Measurements from ENCODE around the gene PRRT1B. TPM values are rescaled to one million over a fixed set of nuclear protein-coding genes. Genes with fewer than 3 reads are reported as not detected.

The PRRT1B gene
- polyA plus RNA-seq, 2 of the 4 experiments (the other 2 are of a cell fraction), result 0.79 to 0.80 TPM

GRCh38 chr9:131575946-131576853 lies 30.9 kb downstream of the PRRT1B start:
- WGBS (ENCODE audit: missing lambda C conversion rate), result 92% methylated on average over 21 of the region's 23 CpGs
- ATAC-seq, result no peak
- no peak for FAIRE-seq
- ChIA-PET POLR2A (no interaction called here), CTCF (interaction anchor here (0.8 to 2.6 kb wide), 4 partner anchors 11 to 163 kb away, joined by 3 to 10 read pairs (median 3); no protein-coding TSS in a partner anchor)
- Histone ChIP-seq H3K4me3 (no peak overlapping the region), H3K27ac (no peak overlapping the region), H3K4me2 (no peak overlapping the region), H3K9me3 (no peaks in the 10 kb centered on the region), H3K4me1 (no peaks in the 10 kb centered on the region)
- TF ChIP-seq MAFK (IDR thresholded peaks at IDR 0.05; ENCODE audit: partially characterized antibody) (no peak), RARB (CRISPR knock-in tag; IDR thresholded peaks at IDR 0.05) (no peak), KDM5A (IDR thresholded peaks at IDR 0.05) (no peak), ELK1 (IDR thresholded peaks at IDR 0.05; ENCODE audit: low read depth, low read length) (no peak), KDM1A (IDR thresholded peaks at IDR 0.05; ENCODE audit: low read depth) (no peak), PHF8 (IDR thresholded peaks at IDR 0.05; ENCODE audit: borderline replicate concordance, low read depth) (no peak), EP300 (IDR thresholded peaks at IDR 0.05) (no peak), TP53 (CRISPR knock-in tag; IDR thresholded peaks at IDR 0.05) (no peak), PBX3 (IDR thresholded peaks at IDR 0.05) (no peak), RAD21 (conservative IDR thresholded peaks at IDR 0.05 in 1 of 2, IDR thresholded peaks at IDR 0.05 in 1 of 2) (no peak), MAZ (IDR thresholded peaks at IDR 0.05; ENCODE audit: borderline replicate concordance, low read depth, low read length) (no peak)
- DNase-seq (ENCODE audit: low read depth in 1 of 2, low spot score in 1 of 2), result no peak

GRCh38 chr9:131577005-131578000 lies 32.0 kb downstream of the PRRT1B start:
- FAIRE-seq (no peak), DNase-seq (ENCODE audit: low read depth in 1 of 2, low spot score in 1 of 2) (no peak), ATAC-seq (no peak)
- 93% methylated on average over 19 of the region's 25 CpGs for whole genome bisulfite sequencing (ENCODE audit: missing lambda C conversion rate)
- H3K27ac ChIP-seq, result no peak overlapping the region
- H3K9me3 ChIP-seq, result no peaks in the 10 kb centered on the region
- TF ChIP-seq ZFP36 (IDR thresholded peaks at IDR 0.05; ENCODE audit: borderline replicate concordance, partially characterized antibody), result no peak
- TF ChIP-seq FOXS1 (CRISPR knock-in tag; IDR thresholded peaks at IDR 0.05), result no peak
- no peak for TF ChIP-seq RCOR1 (IDR thresholded peaks at IDR 0.05; ENCODE audit: low read depth, low read length)
- TF ChIP-seq ZNF302 (CRISPR knock-in tag; IDR thresholded peaks at IDR 0.05), result no peak
- no peak for TF ChIP-seq NFE2L2 (conservative IDR thresholded peaks at IDR 0.05; ENCODE audit: low read length)
- TF ChIP-seq GATA3 (IDR thresholded peaks at IDR 0.05; ENCODE audit: borderline replicate concordance), result no peak
- no peak for TF ChIP-seq RFX5 (IDR thresholded peaks at IDR 0.05)
- TF ChIP-seq HES2 (IDR thresholded peaks at IDR 0.05), result no peak
- TF ChIP-seq EHMT2 (IDR thresholded peaks at IDR 0.05; ENCODE audit: low read depth), result no peak
- no peak for TF ChIP-seq RARB (CRISPR knock-in tag; IDR thresholded peaks at IDR 0.05)
- no peak for TF ChIP-seq ZC3H11A (IDR thresholded peaks at IDR 0.05)
- H3K4me1 ChIP-seq, result no peaks in the 10 kb centered on the region
- ChIA-PET POLR2A (no interaction called here), CTCF (interaction anchor here (0.6 to 2.6 kb wide), 6 partner anchors 10 to 163 kb away, joined by 3 to 10 read pairs (median 4); no protein-coding TSS in a partner anchor)
- no peak overlapping the region for H3K4me2 ChIP-seq
- no peak overlapping the region for H3K4me3 ChIP-seq
